HL-60 (cell line): Measurements from ENCODE around the gene NCOA3.

Source experiments
- DNase-seq, 2 experiments: peaks; one replicate each; pipeline ENCODE4 v3.0.0-alpha.2; 2010 to 2020; ENCODE audit warnings: low read depth in 1 of 2, low spot score in 1 of 2
- H3K27ac ChIP-seq: fragments of 250-450 bp; sonication (Bioruptor Pico); replicated peaks from 2 replicates; pipeline ENCODE4 v1.5.1; 2020; ENCODE audit warnings: mild to moderate bottlenecking, moderate library complexity
- H3K27me3 ChIP-seq: fragments of 250-450 bp; sonication (Bioruptor Pico); 2 replicates; pipeline ENCODE4 v1.5.1; 2021; ENCODE audit warnings: mild to moderate bottlenecking, moderate library complexity; ENCODE audit not compliant: insufficient read depth, poor library complexity, severe bottlenecking
- H3K4me3 ChIP-seq: replicated peaks from 2 replicates; pipeline ENCODE4 v1.5.1; 2011; ENCODE audit warnings: mild to moderate bottlenecking, control low read depth, low read length; ENCODE audit not compliant: insufficient read depth
- CTCF ChIP-seq: IDR thresholded peaks from one replicate; pipeline ENCODE4 v1.5.1; 2011; ENCODE audit warnings: low read length, control low read depth, inconsistent platforms; ENCODE audit not compliant: insufficient read depth
- GABPA ChIP-seq: IDR thresholded peaks from 2 replicates; pipeline ENCODE4 v1.6.1; 2012; ENCODE audit warnings: low read depth
- POLR2AphosphoS5 ChIP-seq: IDR thresholded peaks from 2 replicates; pipeline ENCODE4 v1.6.1; 2012; ENCODE audit warnings: low read depth
- REST ChIP-seq: IDR thresholded peaks from 2 replicates; pipeline ENCODE4 v1.6.1; 2012; ENCODE audit warnings: low read depth; ENCODE audit not compliant: insufficient replicate concordance
- SPI1 ChIP-seq: IDR thresholded peaks from 2 replicates; pipeline ENCODE4 v1.6.1; 2012; ENCODE audit warnings: low read depth, mild to moderate bottlenecking, borderline replicate concordance

Gene NCOA3

GRCh38 chr20:47572105-47572729 lies 70.5 kb downstream of the NCOA3 start:
- no peaks in the 10 kb centered on the region for H3K27me3 ChIP-seq
- TF ChIP-seq SPI1 (no peak), POLR2AphosphoS5 (no peak), CTCF (no peak), GABPA (no peak)
- H3K27ac ChIP-seq = no peak overlapping the region
- no peak overlapping the region for H3K4me3 ChIP-seq
- DNase-seq = no peak

- DNase-seq = no peak
- no peaks in the 10 kb centered on the region for H3K27me3 ChIP-seq
- TF ChIP-seq REST (no peak), CTCF (no peak)
- no peak overlapping the region for H3K27ac ChIP-seq
- H3K4me3 ChIP-seq = no peak overlapping the region
Measured at GRCh38 chr20:47573559-47573958, 71.9 kb downstream of the NCOA3 start.

- H3K4me3 ChIP-seq = no peak overlapping the region
- no peaks in the 10 kb centered on the region for H3K27me3 ChIP-seq
- TF ChIP-seq GABPA (no peak), SPI1 (peak; percentile 21; the same call in 1 of the 2 replicates)
- H3K27ac ChIP-seq = no peak overlapping the region
- DNase-seq = peak in 1 of 2 experiments; percentile 9
Measured at GRCh38 chr20:47574616-47575364, 73.1 kb downstream of the NCOA3 start.

GRCh38 chr20:47576516-47577033 lies 74.9 kb downstream of the NCOA3 start:
- TF ChIP-seq CTCF (no peak), GABPA (no peak), POLR2AphosphoS5 (no peak), SPI1 (no peak), REST (no peak)
- Histone ChIP-seq H3K4me3 (no peak overlapping the region), H3K27me3 (no peaks in the 10 kb centered on the region), H3K27ac (no peak overlapping the region)
- DNase-seq = peak in 1 of 2 experiments; percentile 34
